22Rv1 (cell line): ENCODE measurements around the gene RPS6KA6.
"Not testable (repeated sequence)": the region's sequence is repeated elsewhere in the genome, so short reads cannot be mapped to it uniquely, and the experiment has no call there.

ENCODE experiments used
- H3K27ac ChIP-seq: fragments of 450-650 bp; 2 replicates; pipeline ENCODE4 v1.5.1; 2017
- CTCF ChIP-seq: fragments of 450-650 bp; IDR thresholded peaks from 2 replicates; pipeline ENCODE4 v1.5.1; 2017; ENCODE audit warnings: mild to moderate bottlenecking
- ZFX ChIP-seq: fragments of 450-650 bp; IDR thresholded peaks from 2 replicates; pipeline ENCODE4 v1.6.1; 2017; ENCODE audit warnings: antibody characterized with exemption, borderline replicate concordance

The RPS6KA6 gene

GRCh38 chrX:84108584-84108983 lies 79.4 kb downstream of the RPS6KA6 start:
- TF ChIP-seq ZFX (no peak), CTCF (no peak)
- no peak overlapping the region for H3K27ac ChIP-seq

GRCh38 chrX:84099120-84099519 lies 88.9 kb downstream of the RPS6KA6 start:
- H3K27ac ChIP-seq: no peak overlapping the region
- TF ChIP-seq CTCF: no peak
- no peak for TF ChIP-seq ZFX

DNA sequence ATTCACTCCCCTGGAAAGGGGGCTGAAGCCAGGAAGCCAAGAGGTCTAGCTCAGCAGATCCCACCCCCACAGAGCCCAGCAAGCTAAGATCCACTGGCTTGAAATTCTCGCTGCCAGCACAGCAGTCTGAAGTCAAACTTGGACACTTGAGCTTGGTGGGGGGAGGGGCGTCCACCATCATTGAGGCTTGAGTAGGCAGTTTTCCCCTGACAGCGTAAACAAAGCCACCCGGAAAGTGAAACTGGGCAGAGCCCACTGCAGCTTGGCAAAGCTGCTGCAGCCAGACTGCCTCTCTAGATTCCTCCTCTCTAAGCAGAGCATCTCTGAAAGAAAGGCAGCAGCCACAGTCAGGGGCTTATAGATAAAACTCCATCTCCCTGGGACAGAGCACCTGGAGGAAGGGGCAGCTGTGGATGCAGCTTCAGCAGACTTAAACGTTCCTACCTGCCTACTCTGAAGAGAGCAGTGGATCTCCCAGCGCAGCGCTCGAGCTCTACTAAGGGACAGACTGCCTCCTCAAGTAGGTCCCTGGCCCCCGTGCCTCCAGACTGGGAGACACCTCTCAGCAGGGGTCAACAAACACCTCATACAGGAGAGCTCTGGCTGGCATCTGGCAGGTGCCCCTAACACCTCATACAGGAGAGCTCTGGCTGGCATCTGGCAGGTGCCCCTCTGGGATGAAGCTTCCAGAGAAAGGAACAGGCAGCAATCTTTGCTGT lies 108.4 kb downstream of the RPS6KA6 start:
- not testable (repeated sequence) for H3K27ac ChIP-seq

DNA sequence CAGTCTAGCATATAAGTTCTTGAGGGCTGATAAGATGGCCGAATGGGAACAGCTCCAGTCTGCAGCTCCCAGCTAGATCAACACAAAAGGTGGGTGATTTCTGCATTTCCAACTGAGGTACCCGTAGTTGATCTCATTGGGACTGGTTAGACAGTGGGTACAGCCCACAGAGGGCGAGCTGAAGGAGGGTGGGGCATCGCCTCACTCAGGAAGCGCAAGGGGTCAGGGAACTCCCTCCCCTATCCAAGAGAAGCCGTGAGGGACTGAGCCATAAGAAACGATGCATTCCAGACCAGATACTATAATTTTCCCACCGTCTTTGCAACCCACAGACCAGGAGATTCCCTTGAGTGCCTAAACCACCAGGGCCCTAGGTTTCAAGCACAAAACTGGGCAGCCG lies 109.0 kb downstream of the RPS6KA6 start:
- no peak for TF ChIP-seq CTCF
- no peak for TF ChIP-seq ZFX
- no peak overlapping the region for H3K27ac ChIP-seq

GRCh38 chrX:84064814-84065213 lies 123.2 kb downstream of the RPS6KA6 start:
- H3K27ac ChIP-seq: no peak overlapping the region
- no peak for TF ChIP-seq ZFX
- TF ChIP-seq CTCF: no peak

DNA sequence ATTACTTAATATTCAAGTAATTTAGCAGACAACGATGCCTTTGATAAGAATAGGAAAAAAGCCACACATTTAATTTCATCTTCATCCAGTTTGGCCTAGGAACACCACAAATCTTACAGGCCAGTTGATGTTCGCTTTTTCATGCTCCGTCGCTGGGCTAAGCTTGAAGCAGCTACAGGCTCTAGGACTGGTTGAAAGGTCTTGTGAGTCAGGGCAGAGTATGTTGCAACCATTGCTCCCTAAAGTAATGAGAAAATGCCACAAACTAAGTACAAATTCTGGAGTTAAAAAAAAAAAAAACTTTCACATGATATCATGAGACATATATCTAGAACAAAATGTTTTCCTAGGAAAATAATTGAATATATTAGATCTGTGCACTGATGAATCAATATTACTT lies 123.8 kb downstream of the RPS6KA6 start:
- no peak overlapping the region for H3K27ac ChIP-seq
- TF ChIP-seq ZFX: no peak
- no peak for TF ChIP-seq CTCF

GRCh38 chrX:84047339-84047738 lies 140.7 kb downstream of the RPS6KA6 start:
- no peak overlapping the region for H3K27ac ChIP-seq
- TF ChIP-seq ZFX (no peak), CTCF (no peak)

GRCh38 chrX:84046403-84046984 lies 141.5 kb downstream of the RPS6KA6 start:
- TF ChIP-seq CTCF (peak; percentile 78), ZFX (no peak)
- H3K27ac ChIP-seq: no peak overlapping the region
